ENCODE data around the gene CCL14.

CCL14 gene

DNA sequence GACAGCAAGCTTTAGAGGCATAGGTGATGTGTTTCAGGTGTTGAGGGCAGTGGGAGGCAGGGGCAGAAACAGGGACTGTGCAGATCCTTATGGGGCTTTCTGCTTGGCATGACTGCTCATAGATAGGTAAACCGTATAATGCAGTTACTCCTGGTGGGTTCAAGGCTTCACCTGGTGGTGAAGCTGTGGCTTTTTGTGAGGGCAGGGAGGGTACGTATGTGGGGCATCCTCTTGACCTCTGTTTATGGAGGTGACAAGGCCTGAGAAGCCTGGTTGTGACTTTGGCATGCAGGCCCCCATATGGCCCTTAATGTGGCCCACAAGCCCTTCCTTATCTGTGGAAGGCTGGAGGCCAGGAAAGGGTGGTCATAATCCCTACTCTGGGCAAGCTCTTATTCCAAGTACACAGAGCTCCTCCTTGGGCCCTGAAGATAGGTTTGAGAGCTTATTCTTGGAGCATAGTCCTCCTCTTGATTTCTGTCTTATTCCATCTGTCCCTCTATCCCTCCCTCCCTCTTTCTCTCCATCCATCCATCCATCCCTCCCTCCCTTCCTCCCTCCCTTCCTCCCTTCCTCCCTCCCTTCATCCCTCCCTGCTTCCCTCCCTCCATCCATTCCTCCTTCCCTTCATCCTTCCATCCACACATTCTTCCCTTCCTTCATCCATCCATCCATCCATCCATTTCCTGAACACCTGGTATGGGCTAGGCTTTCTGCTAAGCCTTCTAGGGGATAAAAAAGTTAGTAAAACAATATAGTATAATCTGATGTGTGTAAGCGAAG, 3.9 kb downstream of the CCL14 start:
- DNase-seq = no peak
- H3K9me3 ChIP-seq (ENCODE audit: insufficient read depth, low read depth, low read length) = peaks cover 2% of the 10 kb centered on the region
- no peak overlapping the region for H2BK120ac ChIP-seq (ENCODE audit: insufficient read depth, low read length, poor library complexity)
- no peak overlapping the region for H3K4ac ChIP-seq (ENCODE audit: low read depth, low read length)
- no peak overlapping the region for H4K8ac ChIP-seq (ENCODE audit: low read depth, low read length)
- no peak overlapping the region for H2BK12ac ChIP-seq (ENCODE audit: low read length)
- no peak overlapping the region for H3K27ac ChIP-seq (ENCODE audit: low read depth, low read length)
- no peak overlapping the region for H3K9ac ChIP-seq (ENCODE audit: low read length)
- no peak overlapping the region for H3K18ac ChIP-seq (ENCODE audit: low read length)
- H2AK5ac ChIP-seq (ENCODE audit: low read length) = no peak overlapping the region
- H3K79me2 ChIP-seq (ENCODE audit: control insufficient read depth, insufficient read depth, low read length, poor library complexity) = no peaks in the 10 kb centered on the region
- no peak overlapping the region for H3K4me3 ChIP-seq (ENCODE audit: low read depth, low read length)
- H3K4me1 ChIP-seq (ENCODE audit: control insufficient read depth in 1 of 2, insufficient read depth in 2 of 2, low read length in 2 of 2) = no peaks in the 10 kb centered on the region
- H3K4me2 ChIP-seq (ENCODE audit: low read length) = no peak overlapping the region
- no peaks in the 10 kb centered on the region for H3K36me3 ChIP-seq (ENCODE audit: control insufficient read depth in 1 of 2, insufficient read depth in 2 of 2, low read length in 2 of 2)
- H3K14ac ChIP-seq (ENCODE audit: low read length) = no peak overlapping the region
- H3K27me3 ChIP-seq (ENCODE audit: insufficient read depth, low read length) = no peaks in the 10 kb centered on the region
- H4K12ac ChIP-seq (ENCODE audit: low read depth, low read length) = no peak overlapping the region
- no peak overlapping the region for H3K23ac ChIP-seq (ENCODE audit: low read length)
- H3K79me1 ChIP-seq (ENCODE audit: low read length) = no peaks in the 10 kb centered on the region
- no peak overlapping the region for H2BK5ac ChIP-seq (ENCODE audit: low read depth, low read length, poor library complexity)
- WGBS (ENCODE audit: extremely low coverage, insufficient coverage, insufficient read length) = no CpG with 5 or more reads among the region's 3 CpGs
- no peak overlapping the region for H2AFZ ChIP-seq (ENCODE audit: insufficient read depth, low read length, poor library complexity)
- no peak overlapping the region for H4K91ac ChIP-seq (ENCODE audit: low read depth, low read length)

DNA sequence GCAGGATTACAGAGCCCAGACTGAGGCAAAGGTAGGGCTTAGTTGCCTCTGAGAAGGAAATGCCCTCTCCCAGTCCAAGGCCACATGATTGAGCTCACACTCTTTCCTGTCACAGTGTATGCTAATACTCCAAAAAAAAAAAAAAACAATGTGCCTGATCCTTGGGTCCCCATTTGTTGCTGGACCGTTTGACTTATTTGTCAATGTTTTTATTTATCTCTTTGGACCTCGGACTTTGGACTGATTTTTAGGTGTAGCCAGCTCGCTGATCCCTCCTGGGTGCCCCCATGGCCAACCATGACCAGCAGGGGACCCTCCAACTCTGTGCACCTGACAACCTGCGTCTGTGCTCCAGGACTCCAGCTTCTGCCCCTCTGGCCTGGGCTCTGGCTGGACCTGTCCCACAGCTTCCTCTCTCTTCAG, 4.6 kb downstream of the CCL14 start:
- no peaks in the 10 kb centered on the region for H3K79me1 ChIP-seq (ENCODE audit: low read length)
- no peak overlapping the region for H3K9ac ChIP-seq (ENCODE audit: low read length)
- H3K79me2 ChIP-seq (ENCODE audit: control insufficient read depth, insufficient read depth, low read length, poor library complexity) = no peaks in the 10 kb centered on the region
- no peak overlapping the region for H2AFZ ChIP-seq (ENCODE audit: insufficient read depth, low read length, poor library complexity)
- no peak overlapping the region for H3K4me3 ChIP-seq (ENCODE audit: low read depth, low read length)
- no peak overlapping the region for H3K23ac ChIP-seq (ENCODE audit: low read length)
- no peak overlapping the region for H2BK120ac ChIP-seq (ENCODE audit: insufficient read depth, low read length, poor library complexity)
- H3K4me1 ChIP-seq (ENCODE audit: control insufficient read depth in 1 of 2, insufficient read depth in 2 of 2, low read length in 2 of 2) = no peaks in the 10 kb centered on the region
- H3K27me3 ChIP-seq (ENCODE audit: insufficient read depth, low read length) = no peaks in the 10 kb centered on the region
- no peak overlapping the region for H4K12ac ChIP-seq (ENCODE audit: low read depth, low read length)
- H3K4ac ChIP-seq (ENCODE audit: low read depth, low read length) = no peak overlapping the region
- peaks cover 2% of the 10 kb centered on the region for H3K9me3 ChIP-seq (ENCODE audit: insufficient read depth, low read depth, low read length)
- H4K91ac ChIP-seq (ENCODE audit: low read depth, low read length) = no peak overlapping the region
- H3K36me3 ChIP-seq (ENCODE audit: control insufficient read depth in 1 of 2, insufficient read depth in 2 of 2, low read length in 2 of 2) = no peaks in the 10 kb centered on the region
- H2AK5ac ChIP-seq (ENCODE audit: low read length) = no peak overlapping the region
- no peak for DNase-seq
- no CpG with 5 or more reads among the region's 4 CpGs for WGBS (ENCODE audit: extremely low coverage, insufficient coverage, insufficient read length)
- H2BK5ac ChIP-seq (ENCODE audit: low read depth, low read length, poor library complexity) = no peak overlapping the region
- H3K4me2 ChIP-seq (ENCODE audit: low read length) = no peak overlapping the region
- H3K14ac ChIP-seq (ENCODE audit: low read length) = no peak overlapping the region
- H3K18ac ChIP-seq (ENCODE audit: low read length) = no peak overlapping the region
- no peak overlapping the region for H2BK12ac ChIP-seq (ENCODE audit: low read length)
- H3K27ac ChIP-seq (ENCODE audit: low read depth, low read length) = no peak overlapping the region
- H4K8ac ChIP-seq (ENCODE audit: low read depth, low read length) = no peak overlapping the region

DNA sequence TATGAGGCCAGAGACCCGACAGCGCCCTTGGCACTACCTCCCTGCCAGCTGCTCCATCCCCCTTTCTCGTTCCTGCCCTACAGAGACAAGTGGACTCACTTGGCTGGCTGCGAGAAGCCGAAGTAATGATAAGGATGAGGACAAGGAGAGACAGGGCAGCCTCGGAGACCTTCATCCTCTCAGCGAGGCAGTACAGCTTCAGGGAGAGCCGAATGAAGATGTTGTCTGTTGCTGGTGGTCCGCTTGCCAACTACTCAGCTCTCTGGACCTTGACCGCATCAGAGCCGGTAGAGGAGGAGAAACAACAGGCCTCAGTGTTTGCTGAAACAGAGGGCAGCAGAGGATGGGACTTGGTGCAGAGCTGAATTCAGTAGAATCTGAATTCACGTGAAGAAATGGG, 5.3 kb downstream of the CCL14 start, which contains the start of gene CCL16:
TSS of gene CCL16 (minus strand) at position 252 of the 400 bp plus-strand sequence. CDS start at position 175, 77 bp downstream.
- no peak within 1 kb of the TSS for H2AK5ac ChIP-seq (ENCODE audit: low read length)
- no CpG with 5 or more reads among the region's 12 CpGs for whole genome bisulfite sequencing (ENCODE audit: extremely low coverage, insufficient coverage, insufficient read length)

DNA sequence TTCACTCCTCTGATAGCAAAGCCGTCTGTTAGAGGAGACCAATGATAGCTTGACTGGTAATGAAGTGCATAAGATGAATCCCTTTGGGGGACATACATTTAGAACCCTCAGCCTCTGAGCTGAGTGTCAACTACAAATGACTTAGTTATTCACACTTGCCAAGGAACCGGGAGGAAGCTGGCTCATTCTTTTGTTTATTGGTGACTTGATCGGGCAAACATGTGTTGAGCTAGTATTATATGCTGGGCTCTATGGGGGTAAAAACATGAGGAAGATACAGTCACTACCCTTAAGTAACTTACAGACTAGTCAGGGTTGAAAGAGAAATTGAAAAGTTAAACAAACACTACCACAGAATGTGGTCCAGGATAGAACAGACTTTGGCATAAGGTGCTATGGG, 8.2 kb downstream of the CCL14 start:
- no peak overlapping the region for H4K12ac ChIP-seq (ENCODE audit: low read depth, low read length)
- no peak overlapping the region for H2AK5ac ChIP-seq (ENCODE audit: low read length)
- H2AFZ ChIP-seq (ENCODE audit: insufficient read depth, low read length, poor library complexity) = no peak overlapping the region
- H2BK5ac ChIP-seq (ENCODE audit: low read depth, low read length, poor library complexity) = no peak overlapping the region
- no peak overlapping the region for H4K91ac ChIP-seq (ENCODE audit: low read depth, low read length)
- no peaks in the 10 kb centered on the region for H3K79me1 ChIP-seq (ENCODE audit: low read length)
- no peaks in the 10 kb centered on the region for H3K4me1 ChIP-seq (ENCODE audit: control insufficient read depth in 1 of 2, insufficient read depth in 2 of 2, low read length in 2 of 2)
- H3K4me3 ChIP-seq (ENCODE audit: low read depth, low read length) = no peak overlapping the region
- H3K79me2 ChIP-seq (ENCODE audit: control insufficient read depth, insufficient read depth, low read length, poor library complexity) = no peaks in the 10 kb centered on the region
- no peaks in the 10 kb centered on the region for H3K27me3 ChIP-seq (ENCODE audit: insufficient read depth, low read length)
- WGBS (ENCODE audit: extremely low coverage, insufficient coverage, insufficient read length) = no CpG with 5 or more reads among the region's 3 CpGs
- no peak overlapping the region for H2BK120ac ChIP-seq (ENCODE audit: insufficient read depth, low read length, poor library complexity)
- H3K9me3 ChIP-seq (ENCODE audit: insufficient read depth, low read depth, low read length) = no peaks in the 10 kb centered on the region
- no peak overlapping the region for H3K27ac ChIP-seq (ENCODE audit: low read depth, low read length)
- H3K14ac ChIP-seq (ENCODE audit: low read length) = no peak overlapping the region
- H3K23ac ChIP-seq (ENCODE audit: low read length) = no peak overlapping the region
- H3K18ac ChIP-seq (ENCODE audit: low read length) = no peak overlapping the region
- H3K36me3 ChIP-seq (ENCODE audit: control insufficient read depth in 1 of 2, insufficient read depth in 2 of 2, low read length in 2 of 2) = no peaks in the 10 kb centered on the region
- no peak overlapping the region for H3K9ac ChIP-seq (ENCODE audit: low read length)
- H3K4me2 ChIP-seq (ENCODE audit: low read length) = no peak overlapping the region
- H4K8ac ChIP-seq (ENCODE audit: low read depth, low read length) = no peak overlapping the region
- H3K4ac ChIP-seq (ENCODE audit: low read depth, low read length) = no peak overlapping the region
- DNase-seq = no peak
- H2BK12ac ChIP-seq (ENCODE audit: low read length) = no peak overlapping the region

More for the DNA sequence above, 5.3 kb downstream of the CCL14 start, which contains the start of gene CCL16:
- no peak within 1 kb of the TSS for H2BK12ac ChIP-seq (ENCODE audit: low read length)
- H3K27ac ChIP-seq (ENCODE audit: low read depth, low read length) = no peak within 1 kb of the TSS
- H3K9me3 ChIP-seq (ENCODE audit: insufficient read depth, low read depth, low read length) = peaks cover 2% of the 10 kb centered on the region
- H2BK120ac ChIP-seq (ENCODE audit: insufficient read depth, low read length, poor library complexity) = no peak within 1 kb of the TSS
- no peak within 1 kb of the TSS for H4K12ac ChIP-seq (ENCODE audit: low read depth, low read length)
- no peak within 1 kb of the TSS for H2BK5ac ChIP-seq (ENCODE audit: low read depth, low read length, poor library complexity)
- H3K79me1 ChIP-seq (ENCODE audit: low read length) = no peaks in the 10 kb centered on the region
- H3K23ac ChIP-seq (ENCODE audit: low read length) = no peak within 1 kb of the TSS
- H3K79me2 ChIP-seq (ENCODE audit: control insufficient read depth, insufficient read depth, low read length, poor library complexity) = no peaks in the 10 kb centered on the region
- DNase-seq = no peak
- H3K27me3 ChIP-seq (ENCODE audit: insufficient read depth, low read length) = no peaks in the 10 kb centered on the region
- H3K4me3 ChIP-seq (ENCODE audit: low read depth, low read length) = no peak within 1 kb of the TSS
- H3K36me3 ChIP-seq (ENCODE audit: control insufficient read depth in 1 of 2, insufficient read depth in 2 of 2, low read length in 2 of 2) = no peaks in the 10 kb centered on the region
- H3K9ac ChIP-seq (ENCODE audit: low read length) = peak within 1 kb of the TSS; percentile 60
- H3K4me1 ChIP-seq (ENCODE audit: control insufficient read depth in 1 of 2, insufficient read depth in 2 of 2, low read length in 2 of 2) = no peaks in the 10 kb centered on the region
- no peak within 1 kb of the TSS for H4K91ac ChIP-seq (ENCODE audit: low read depth, low read length)
- H3K4ac ChIP-seq (ENCODE audit: low read depth, low read length) = no peak within 1 kb of the TSS
- H3K18ac ChIP-seq (ENCODE audit: low read length) = no peak within 1 kb of the TSS
- H3K14ac ChIP-seq (ENCODE audit: low read length) = no peak within 1 kb of the TSS
- H2AFZ ChIP-seq (ENCODE audit: insufficient read depth, low read length, poor library complexity) = no peak within 1 kb of the TSS
- no peak within 1 kb of the TSS for H4K8ac ChIP-seq (ENCODE audit: low read depth, low read length)
- no peak within 1 kb of the TSS for H3K4me2 ChIP-seq (ENCODE audit: low read length)
